Stimulated activated CD4-positive, alpha-beta T cell treated with anti-CD3 and anti-CD28 coated beads, Interleukin-12 subunit alpha, Interleukin-12 subunit beta, amount 100 ng/mL, for 48 hours (primary cell): ENCODE measurements around the gene ADAMTS15.
"Not testable (repeated sequence)": the region's sequence is repeated elsewhere in the genome, so short reads cannot be mapped to it uniquely, and the experiment has no call there.

Experiments used
- DNase-seq, 3 donors: peaks; one replicate each; pipeline ENCODE4 v3.0.0-alpha.2; 2020; ENCODE audit warnings: low read depth in 2 of 3, low spot score in 1 of 3

Gene ADAMTS15

GRCh38 chr11:130435671-130436070, 12.8 kb upstream of the ADAMTS15 start:
- no peak for DNase-seq

GRCh38 chr11:130436171-130436570, 12.3 kb upstream of the ADAMTS15 start:
- no peak for DNase-seq

GRCh38 chr11:130437848-130438247, 10.6 kb upstream of the ADAMTS15 start:
- no peak for DNase-seq

DNA sequence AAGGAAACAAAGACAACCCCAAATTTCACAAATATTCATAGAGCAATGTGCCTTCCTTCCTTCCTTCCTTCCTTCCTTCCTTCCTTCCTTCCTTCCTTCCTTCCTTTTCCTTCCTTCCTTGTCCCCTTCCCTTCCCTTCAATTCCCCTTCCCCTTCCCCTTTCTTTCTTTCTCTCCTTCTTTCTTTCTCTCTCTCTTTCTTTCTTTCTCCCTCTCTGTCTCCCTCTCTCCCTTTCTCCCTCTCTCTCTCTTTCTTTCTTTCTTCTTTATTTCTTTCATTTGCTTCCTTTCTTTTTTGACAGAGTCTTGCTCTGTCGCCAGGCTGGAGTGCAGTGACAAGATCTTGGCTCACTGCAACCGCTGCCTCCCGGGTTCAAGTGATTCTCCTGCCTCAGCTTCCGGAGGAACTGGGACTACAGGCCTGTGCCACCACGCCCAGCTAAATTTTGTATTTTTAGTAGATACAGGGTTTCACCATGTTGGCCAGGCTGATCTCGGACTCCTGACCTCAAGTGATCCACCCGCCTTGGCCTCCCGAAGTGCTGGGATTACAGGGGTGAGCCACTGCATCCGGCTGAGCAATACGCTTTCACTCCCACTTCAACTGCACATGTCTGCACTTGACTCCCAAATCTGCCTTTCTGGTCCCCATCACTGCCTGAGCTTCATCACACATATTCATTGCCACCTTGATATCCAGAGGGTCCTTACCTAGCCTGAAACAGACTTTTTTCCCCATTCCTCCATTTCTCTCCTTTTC, 9.9 kb upstream of the ADAMTS15 start:
- DNase-seq: not testable (repeated sequence)

- DNase-seq: no peak
Observed at GRCh38 chr11:130439160-130439519, 9.3 kb upstream of the ADAMTS15 start.

DNA sequence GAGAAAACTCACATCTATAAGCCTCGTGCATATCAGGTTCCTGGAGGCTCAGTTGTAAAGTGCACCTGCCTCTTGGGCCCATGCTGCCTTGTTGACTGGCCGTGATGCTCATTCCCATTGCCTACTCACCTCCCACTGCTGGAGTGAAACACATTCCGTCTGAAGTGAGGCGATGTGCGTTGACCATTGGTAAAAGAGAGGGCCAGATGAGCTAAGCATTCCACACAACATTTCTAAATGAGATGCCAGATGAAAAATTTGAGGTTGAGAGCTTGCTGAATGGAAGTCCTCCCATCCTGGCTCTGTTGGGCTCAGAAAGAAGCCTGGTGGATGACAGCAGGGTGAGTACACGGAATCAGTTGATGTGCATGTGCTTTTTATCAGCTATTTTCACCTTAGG, 8.6 kb upstream of the ADAMTS15 start:
- DNase-seq: no peak

GRCh38 chr11:130441719-130442118, 6.7 kb upstream of the ADAMTS15 start:
- DNase-seq: no peak

GRCh38 chr11:130442737-130443136, 5.7 kb upstream of the ADAMTS15 start:
- no peak for DNase-seq

DNA sequence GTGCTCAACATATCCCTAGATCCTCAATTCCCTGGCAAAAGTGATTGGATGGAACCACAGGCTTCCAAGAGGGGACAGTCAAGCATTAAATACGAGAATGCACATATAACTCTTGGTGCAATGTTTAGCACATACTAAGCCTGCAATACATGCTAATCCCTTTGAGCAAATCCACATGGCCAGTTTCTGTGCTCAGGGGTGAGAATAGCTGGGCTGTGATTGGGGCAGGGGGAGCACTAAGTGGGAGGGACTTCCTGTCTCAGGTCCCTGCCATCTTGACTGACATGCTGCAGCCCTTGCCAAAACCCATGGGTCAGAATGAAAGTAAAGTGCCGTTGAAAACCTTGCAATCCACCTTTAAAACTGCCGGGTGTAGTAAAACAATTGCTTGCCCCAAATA, 2.7 kb upstream of the ADAMTS15 start:
- DNase-seq: no peak

GRCh38 chr11:130448039-130448415, 418 bp upstream of the ADAMTS15 start:
- DNase-seq: no peak

DNA sequence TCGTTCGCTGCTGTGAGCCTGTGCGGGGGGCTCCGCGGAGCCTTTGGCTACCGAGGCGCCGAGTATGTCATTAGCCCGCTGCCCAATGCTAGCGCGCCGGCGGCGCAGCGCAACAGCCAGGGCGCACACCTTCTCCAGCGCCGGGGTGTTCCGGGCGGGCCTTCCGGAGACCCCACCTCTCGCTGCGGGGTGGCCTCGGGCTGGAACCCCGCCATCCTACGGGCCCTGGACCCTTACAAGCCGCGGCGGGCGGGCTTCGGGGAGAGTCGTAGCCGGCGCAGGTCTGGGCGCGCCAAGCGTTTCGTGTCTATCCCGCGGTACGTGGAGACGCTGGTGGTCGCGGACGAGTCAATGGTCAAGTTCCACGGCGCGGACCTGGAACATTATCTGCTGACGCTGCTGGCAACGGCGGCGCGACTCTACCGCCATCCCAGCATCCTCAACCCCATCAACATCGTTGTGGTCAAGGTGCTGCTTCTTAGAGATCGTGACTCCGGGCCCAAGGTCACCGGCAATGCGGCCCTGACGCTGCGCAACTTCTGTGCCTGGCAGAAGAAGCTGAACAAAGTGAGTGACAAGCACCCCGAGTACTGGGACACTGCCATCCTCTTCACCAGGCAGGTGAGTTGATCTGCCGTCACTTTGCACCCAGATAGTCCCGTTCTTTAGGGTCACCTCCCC, 1.0 kb downstream of the ADAMTS15 start:
- no peak for DNase-seq

GRCh38 chr11:130449996-130450769, 1.7 kb downstream of the ADAMTS15 start:
- DNase-seq: no peak

GRCh38 chr11:130451231-130452019, 3.0 kb downstream of the ADAMTS15 start:
- DNase-seq: no peak

DNA sequence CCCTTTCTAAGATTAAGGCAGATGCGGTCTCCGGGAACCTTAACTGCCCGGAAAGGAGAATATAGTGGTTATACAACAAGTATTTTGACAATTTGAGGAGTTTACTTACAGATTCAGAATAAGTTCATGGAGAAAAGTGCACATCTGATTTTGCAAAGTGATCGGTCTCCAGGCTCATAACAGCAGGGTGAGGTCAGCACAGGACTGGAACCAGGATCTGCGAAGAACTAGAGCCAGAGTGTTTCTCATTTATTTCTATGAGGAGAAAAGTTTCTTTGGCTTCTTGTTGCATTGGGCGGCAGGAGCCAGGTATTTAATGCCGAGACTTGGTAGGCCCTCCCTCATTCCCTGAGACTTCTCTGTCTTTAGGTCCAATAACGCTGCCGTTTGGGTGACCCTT, 3.7 kb downstream of the ADAMTS15 start:
- DNase-seq: no peak

DNA sequence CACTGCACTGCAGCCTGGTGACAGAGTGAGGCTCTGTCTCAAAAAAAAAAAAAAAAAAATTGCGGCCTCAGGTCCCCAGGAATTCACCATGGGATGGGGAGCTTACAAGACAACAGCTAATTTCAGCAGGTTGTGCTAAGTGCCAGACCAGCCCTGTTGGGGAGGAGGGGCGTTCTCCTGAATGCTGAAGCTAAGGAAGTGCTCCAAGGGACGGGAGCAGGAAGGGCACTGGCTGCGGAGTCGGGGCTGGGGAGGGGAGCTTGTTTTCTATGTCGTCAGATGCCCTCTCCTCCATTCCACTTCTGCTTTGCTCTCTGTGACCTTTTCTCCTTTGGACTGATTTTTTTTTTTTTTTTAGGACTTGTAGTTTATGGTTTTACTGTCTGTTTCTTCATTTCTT, 4.5 kb downstream of the ADAMTS15 start:
- DNase-seq: no peak

- DNase-seq: no peak
Observed at GRCh38 chr11:130454491-130455252, 6.2 kb downstream of the ADAMTS15 start.

DNA sequence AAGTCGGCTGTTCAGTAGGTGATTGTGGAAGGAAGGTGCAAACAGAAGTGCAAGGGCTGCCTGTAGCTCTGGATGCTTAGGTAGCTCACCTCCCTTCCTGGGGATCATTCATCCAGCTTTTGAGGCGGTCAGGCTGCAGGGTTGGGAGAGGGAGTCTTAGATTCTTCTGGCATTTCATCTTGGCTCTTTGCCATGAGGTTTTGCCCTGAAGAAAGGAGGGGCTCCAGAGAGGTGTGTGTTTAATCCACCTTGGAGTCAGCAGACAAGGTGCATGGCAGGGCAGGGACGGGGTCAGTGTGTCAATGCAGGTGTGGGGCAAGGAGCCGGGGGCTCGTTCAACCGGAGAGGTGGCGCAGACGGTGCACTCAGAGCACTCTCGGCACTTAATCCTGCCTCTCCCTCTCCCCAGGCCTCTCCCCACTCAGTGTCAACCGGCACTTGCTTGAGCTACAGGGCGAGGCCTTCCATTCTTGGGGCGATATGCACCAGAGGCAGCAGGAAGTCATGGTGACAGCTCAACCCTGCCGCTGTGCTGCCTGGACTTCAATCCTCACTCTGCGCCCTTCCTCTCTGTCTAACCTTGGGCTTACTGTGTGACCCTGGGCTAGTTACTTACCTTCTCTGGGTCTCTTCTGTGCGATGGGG, 7.2 kb downstream of the ADAMTS15 start:
- DNase-seq: no peak

DNA sequence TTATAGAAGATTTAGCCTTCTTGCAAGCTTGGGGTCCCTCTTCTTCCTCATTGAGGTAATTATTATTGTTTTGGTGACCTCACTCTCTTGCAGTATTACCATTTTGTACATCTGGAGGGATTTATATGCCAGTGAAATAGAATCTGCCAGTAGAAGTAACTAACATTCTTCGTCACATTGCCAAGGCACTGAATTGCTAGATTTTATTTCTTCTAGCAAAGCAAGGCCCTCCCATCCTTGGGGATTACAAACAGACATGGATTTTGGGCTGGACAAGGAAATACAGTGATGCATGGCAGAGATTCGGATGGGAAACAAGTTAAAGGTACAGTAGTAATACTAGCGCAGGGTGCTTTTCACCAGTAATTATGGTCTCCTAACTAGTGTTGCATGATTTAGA, 7.8 kb downstream of the ADAMTS15 start:
- DNase-seq: no peak

DNA sequence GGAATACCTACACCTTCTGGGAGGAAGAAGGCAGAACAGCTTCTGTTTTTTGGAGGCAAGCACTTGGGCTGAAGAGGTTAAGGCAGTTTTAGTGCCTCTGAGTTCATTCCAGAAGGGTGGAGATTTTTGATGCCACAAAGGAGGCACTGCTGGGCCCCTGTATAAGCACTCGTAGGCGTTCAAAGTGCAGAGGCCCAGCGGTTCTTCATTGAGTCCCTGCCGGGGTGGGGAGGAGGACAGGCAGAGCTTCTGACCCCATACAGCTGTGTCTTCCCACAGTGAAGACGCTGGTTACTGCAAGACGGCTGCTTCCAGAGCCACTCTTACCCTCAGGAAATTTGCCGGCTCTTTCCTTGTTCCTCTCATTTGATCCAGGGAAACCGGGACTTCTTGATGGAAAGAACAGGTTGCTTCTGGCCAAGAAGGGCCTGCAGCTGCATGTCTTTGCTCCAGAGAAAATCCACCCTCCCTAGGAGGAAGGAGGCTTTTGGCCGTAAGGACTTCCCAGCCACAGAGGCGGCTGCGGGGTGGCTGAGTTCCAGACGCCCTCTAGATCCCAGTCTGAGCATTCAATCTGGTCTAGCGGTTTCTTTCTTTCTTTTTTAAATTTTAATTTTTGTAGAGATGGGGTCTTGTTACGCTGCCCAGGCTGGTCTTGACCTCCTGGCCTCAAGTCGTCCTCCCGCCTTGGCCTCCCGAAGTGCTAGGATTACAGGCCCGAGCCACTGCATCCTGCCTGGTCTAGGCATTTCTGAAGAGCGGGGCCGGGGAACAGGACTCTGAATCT, 9.4 kb downstream of the ADAMTS15 start:
- no peak for DNase-seq

DNA sequence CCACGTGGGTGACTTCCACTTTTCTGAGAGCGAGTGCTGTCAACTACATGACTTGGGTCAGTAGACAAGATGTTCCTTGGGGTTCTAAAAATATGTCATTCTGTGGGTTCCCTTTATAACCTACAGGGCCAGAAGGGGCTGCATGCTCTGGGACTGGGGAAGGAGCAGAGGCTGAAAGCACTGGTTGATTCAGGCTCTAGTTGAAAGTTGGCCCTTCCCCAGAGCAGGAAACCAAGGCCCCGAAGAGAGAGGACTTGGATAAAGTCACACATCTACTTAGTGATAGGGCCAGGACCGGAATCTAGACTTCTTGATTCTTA, 9.9 kb downstream of the ADAMTS15 start:
- DNase-seq: no peak
